ENCODE measurements around the gene THBS1. TPM values are rescaled to one million over a fixed set of nuclear protein-coding genes. Genes with fewer than 3 reads are reported as not detected.

THBS1 gene
- total RNA-seq, 1 experiment from 2014 or later, result 393 TPM

GRCh38 chr15:39624806-39625205 is 43.9 kb downstream of the THBS1 start:
- H3K27me3 Mint-ChIP-seq (ENCODE audit: insufficient read depth, unreplicated experiment), result no peaks in the 10 kb centered on the region
- ChIA-PET CTCF (interaction anchor here (0.8 to 7.2 kb wide), 8 partner anchors 9 to 479 kb away, joined by 3 to 48 read pairs (median 6); partner anchors contain the start of gene THBS1), POLR2A (interaction anchor here (0.7 to 2.7 kb wide), 10 partner anchors 9 to 44 kb away, joined by 3 to 12 read pairs (median 3); partner anchors contain the start of gene THBS1)
- no peak for TF ChIP-seq CTCF (IDR thresholded peaks at IDR 0.05; ENCODE audit: unreplicated experiment)
- peak; percentile 87 for DNase-seq (ENCODE audit: unreplicated experiment)
- peaks cover 10% of the 10 kb centered on the region for H3K36me3 Mint-ChIP-seq (ENCODE audit: insufficient read depth, unreplicated experiment)
- BruUV-seq (replicated peaks), result no TSS peak
- intact Hi-C loops (cut with micrococcal nuclease), result no loop called here
- peaks cover 32% of the 10 kb centered on the region for H3K4me1 Mint-ChIP-seq (ENCODE audit: insufficient read depth, unreplicated experiment)
- no peaks in the 10 kb centered on the region for H3K9me3 Mint-ChIP-seq (ENCODE audit: unreplicated experiment)
- H3K27ac Mint-ChIP-seq (ENCODE audit: low read depth, unreplicated experiment), result peak overlapping the region; percentile 99
- peak overlapping the region; percentile 11 for H3K4me3 Mint-ChIP-seq (ENCODE audit: unreplicated experiment)

- peaks cover 10% of the 10 kb centered on the region for H3K36me3 Mint-ChIP-seq (ENCODE audit: insufficient read depth, unreplicated experiment)
- no peak overlapping the region for H3K4me3 Mint-ChIP-seq (ENCODE audit: unreplicated experiment)
- no peaks in the 10 kb centered on the region for H3K9me3 Mint-ChIP-seq (ENCODE audit: unreplicated experiment)
- no peaks in the 10 kb centered on the region for H3K27me3 Mint-ChIP-seq (ENCODE audit: insufficient read depth, unreplicated experiment)
- H3K4me1 Mint-ChIP-seq (ENCODE audit: insufficient read depth, unreplicated experiment), result peaks cover 37% of the 10 kb centered on the region
- POLR2A ChIA-PET, result interaction anchor here (1.3 to 2.7 kb wide), 5 partner anchors 10 to 44 kb away, joined by 3 to 12 read pairs (median 4); partner anchors contain the start of gene THBS1
- DNase-seq (ENCODE audit: unreplicated experiment), result no peak
- peak overlapping the region; percentile 99 for H3K27ac Mint-ChIP-seq (ENCODE audit: low read depth, unreplicated experiment)
- no TSS peak for BruUV-seq (replicated peaks)
- CTCF ChIA-PET, result interaction anchor here (0.8 to 7.2 kb wide), 7 partner anchors 9 to 227 kb away, joined by 3 to 48 read pairs (median 7); partner anchors contain the start of gene THBS1
- TF ChIP-seq CTCF (IDR thresholded peaks at IDR 0.05; ENCODE audit: unreplicated experiment), result no peak
- intact Hi-C loops (cut with micrococcal nuclease), result no loop called here
These were observed 44.6 kb downstream of the THBS1 start for GRCh38 chr15:39625451-39625850.

- no peaks in the 10 kb centered on the region for H3K27me3 Mint-ChIP-seq (ENCODE audit: insufficient read depth, unreplicated experiment)
- ChIA-PET POLR2A (interaction anchor here (1.3 to 2.7 kb wide), 3 partner anchors 15 to 45 kb away, joined by 3 to 12 read pairs (median 4); partner anchors contain the start of gene THBS1), CTCF (interaction anchor here (0.6 to 7.2 kb wide), 5 partner anchors 10 to 131 kb away, joined by 3 to 48 read pairs (median 7); partner anchors contain the start of gene THBS1)
- no peak overlapping the region for H3K4me3 Mint-ChIP-seq (ENCODE audit: unreplicated experiment)
- no peak for TF ChIP-seq CTCF (IDR thresholded peaks at IDR 0.05; ENCODE audit: unreplicated experiment)
- intact Hi-C loops (cut with micrococcal nuclease), result no loop called here
- no peaks in the 10 kb centered on the region for H3K9me3 Mint-ChIP-seq (ENCODE audit: unreplicated experiment)
- no TSS peak for BruUV-seq (replicated peaks)
- H3K27ac Mint-ChIP-seq (ENCODE audit: low read depth, unreplicated experiment), result peak overlapping the region; percentile 99
- H3K4me1 Mint-ChIP-seq (ENCODE audit: insufficient read depth, unreplicated experiment), result peaks cover 38% of the 10 kb centered on the region
- peak; percentile 27 for DNase-seq (ENCODE audit: unreplicated experiment)
- H3K36me3 Mint-ChIP-seq (ENCODE audit: insufficient read depth, unreplicated experiment), result peaks cover 10% of the 10 kb centered on the region
These were observed 45.0 kb downstream of the THBS1 start for GRCh38 chr15:39625856-39626255.

- BruUV-seq (replicated peaks), result no TSS peak
- TF ChIP-seq CTCF (IDR thresholded peaks at IDR 0.05; ENCODE audit: unreplicated experiment), result no peak
- CTCF ChIA-PET, result interaction anchor here (0.5 to 7.2 kb wide), 2 partner anchors 46 to 90 kb away, joined by 3 to 48 read pairs; partner anchors contain the start of gene THBS1
- H3K27me3 Mint-ChIP-seq (ENCODE audit: insufficient read depth, unreplicated experiment), result no peaks in the 10 kb centered on the region
- POLR2A ChIA-PET, result interaction anchor here (0.6 kb wide), 1 partner anchor 48 kb away, joined by 3 read pairs; no protein-coding TSS in a partner anchor
- no peak for DNase-seq (ENCODE audit: unreplicated experiment)
- intact Hi-C loops (cut with micrococcal nuclease), result no loop called here
- H3K4me1 Mint-ChIP-seq (ENCODE audit: insufficient read depth, unreplicated experiment), result peaks cover 44% of the 10 kb centered on the region
- no peak overlapping the region for H3K4me3 Mint-ChIP-seq (ENCODE audit: unreplicated experiment)
- no peaks in the 10 kb centered on the region for H3K9me3 Mint-ChIP-seq (ENCODE audit: unreplicated experiment)
- no peak overlapping the region for H3K27ac Mint-ChIP-seq (ENCODE audit: low read depth, unreplicated experiment)
- peaks cover 10% of the 10 kb centered on the region for H3K36me3 Mint-ChIP-seq (ENCODE audit: insufficient read depth, unreplicated experiment)
These were observed 46.7 kb downstream of the THBS1 start for GRCh38 chr15:39627451-39628143.

All from MCF 10A (cell line).